Measurements from ENCODE around the gene TMEM209.

The TMEM209 gene

DNA sequence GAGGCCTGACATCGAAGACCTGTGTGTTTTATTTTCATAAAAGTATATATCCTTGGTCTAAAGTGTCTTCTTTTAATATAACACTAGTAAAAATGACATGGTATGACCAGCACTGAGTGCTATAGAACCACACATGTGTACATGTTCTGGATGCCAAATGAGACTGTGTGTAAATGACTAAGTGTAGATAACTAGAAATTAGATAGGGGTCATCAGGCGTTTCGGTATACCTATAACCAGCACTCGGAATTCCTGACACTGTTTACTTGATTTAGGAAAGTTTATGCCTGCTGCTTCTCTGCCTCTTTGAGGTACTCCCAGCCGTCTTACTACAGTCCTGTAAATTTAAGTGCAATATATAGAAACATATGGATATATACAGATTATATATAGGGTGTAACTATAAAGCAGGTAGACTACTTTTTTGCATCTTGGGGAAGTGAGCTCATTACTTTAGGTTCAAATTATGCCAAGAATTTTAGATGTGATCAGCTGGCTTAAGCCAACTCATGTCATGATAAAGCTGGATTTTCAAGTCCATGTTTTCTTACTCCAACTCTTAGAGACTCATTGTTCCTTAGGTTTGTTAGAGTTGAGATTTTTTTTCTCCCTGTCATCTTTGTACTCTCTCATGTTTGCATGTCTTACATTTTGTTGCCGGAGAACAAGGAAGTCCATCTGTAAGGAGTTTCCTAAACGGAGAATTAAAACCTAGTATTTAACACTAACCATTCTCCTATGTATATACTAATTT, 72.0 kb downstream of the TMEM209 start:
- Histone ChIP-seq H2BK12ac (ENCODE audit: low read length) (no peak overlapping the region), H2AFZ (ENCODE audit: low read length) (no peak overlapping the region), H4K8ac (ENCODE audit: low read depth, low read length) (no peak overlapping the region), H3K14ac (ENCODE audit: low read length) (no peak overlapping the region), H3K4me1 (ENCODE audit: control insufficient read depth in 2 of 2, insufficient read depth in 1 of 2, low read depth in 1 of 2, low read length in 2 of 2) (peaks cover 0 to 12% of the 10 kb centered on the region in 2 donors), H3K36me3 (replicated peaks in 1 of 2; ENCODE audit: control insufficient read depth in 2 of 2, insufficient read depth in 2 of 2, low read length in 2 of 2) (peaks cover 10 to 90% of the 10 kb centered on the region in 2 donors), H2BK15ac (ENCODE audit: low read length) (no peak overlapping the region), H2BK5ac (ENCODE audit: low read length) (no peak overlapping the region), H3K9ac (ENCODE audit: low read depth, low read length, poor library complexity) (no peak overlapping the region), H3K23ac (ENCODE audit: low read depth, low read length, poor library complexity) (no peak overlapping the region), H3K27ac (replicated peaks; ENCODE audit: low read length) (no peak overlapping the region), H3K9me3 (replicated peaks in 1 of 2; ENCODE audit: control insufficient read depth in 2 of 2, insufficient read depth in 1 of 2, low read depth in 1 of 2, low read length in 2 of 2) (peaks cover 0 to 4% of the 10 kb centered on the region in 2 donors), H3K79me1 (ENCODE audit: low read depth, low read length) (no peaks in the 10 kb centered on the region), H3K18ac (ENCODE audit: low read length) (no peak overlapping the region), H2AK5ac (ENCODE audit: low read depth, low read length) (no peak overlapping the region), H3K27me3 (ENCODE audit: control insufficient read depth in 3 of 3, insufficient read depth in 3 of 3, low read depth in 1 of 3, low read length in 3 of 3) (no peaks in the 10 kb centered on the region), H2BK120ac (ENCODE audit: low read depth, low read length) (no peak overlapping the region), H3K4ac (ENCODE audit: low read length) (no peak overlapping the region), H3K4me3 (ENCODE audit: low read length in 2 of 2) (no peak overlapping the region), H4K91ac (ENCODE audit: low read depth, low read length, poor library complexity) (no peak overlapping the region), H3K4me2 (ENCODE audit: insufficient read depth, low read length, poor library complexity, severe bottlenecking) (no peak overlapping the region)
- no CpG with 5 or more reads among the region's 7 CpGs for WGBS, 2 donors (ENCODE audit: extremely low coverage in 2 of 2, insufficient read length in 2 of 2, insufficient replicate concordance in 1 of 2)
- DNase-seq (ENCODE audit: low spot score), result no peak

DNA sequence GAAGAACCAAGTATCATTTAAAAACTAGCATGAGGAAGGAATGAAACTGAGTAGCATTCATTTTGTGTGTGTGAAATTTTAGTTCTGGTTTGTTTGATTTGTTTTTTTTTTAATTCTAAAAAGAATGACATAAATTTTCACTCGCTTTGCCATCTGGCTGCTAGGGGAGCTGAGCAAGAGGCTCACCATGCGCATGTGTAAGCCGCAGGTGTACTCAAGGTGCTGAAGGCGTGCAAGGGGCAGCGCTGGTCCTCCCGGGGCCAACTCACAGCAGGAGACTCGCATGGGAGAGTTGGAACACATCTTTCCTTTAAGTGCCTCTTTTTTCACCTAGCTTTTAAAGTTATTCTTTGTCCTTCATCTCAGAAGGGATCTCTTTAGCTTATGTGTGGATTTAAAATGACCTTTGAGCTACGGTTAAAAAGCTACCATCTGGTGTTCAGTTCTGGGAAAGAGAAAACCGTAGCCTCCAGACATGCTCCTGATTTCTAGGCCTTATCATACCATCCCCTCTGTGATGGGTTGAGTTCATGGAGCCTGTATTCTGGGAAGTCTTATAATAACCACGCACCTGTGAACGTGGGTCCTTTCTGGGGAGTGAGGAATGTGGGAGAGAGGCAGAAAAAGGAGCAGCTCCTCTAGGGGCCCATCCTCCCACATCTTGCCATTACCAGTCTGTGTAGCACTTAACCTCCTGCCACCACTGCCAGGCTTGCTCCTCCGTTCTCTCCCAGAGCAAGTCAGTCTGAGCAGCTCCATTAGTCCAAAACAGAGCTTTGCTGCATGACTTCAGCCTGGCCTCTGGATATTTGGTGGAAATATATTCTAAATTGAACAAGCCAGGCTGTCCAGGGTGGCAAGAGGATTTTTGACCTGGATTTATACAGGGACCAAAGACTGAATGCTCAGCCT, 73.0 kb downstream of the TMEM209 start:
- no peak overlapping the region for H2AK5ac ChIP-seq (ENCODE audit: low read depth, low read length)
- DNase-seq (ENCODE audit: low spot score), result no peak
- peak overlapping the region; percentile 44 for H2BK12ac ChIP-seq (ENCODE audit: low read length)
- H2AFZ ChIP-seq (ENCODE audit: low read length), result no peak overlapping the region
- H3K4me1 ChIP-seq (ENCODE audit: control insufficient read depth in 2 of 2, insufficient read depth in 1 of 2, low read depth in 1 of 2, low read length in 2 of 2), result peaks cover 0 to 12% of the 10 kb centered on the region in 2 donors
- H4K8ac ChIP-seq (ENCODE audit: low read depth, low read length), result no peak overlapping the region
- no peak overlapping the region for H3K4me2 ChIP-seq (ENCODE audit: insufficient read depth, low read length, poor library complexity, severe bottlenecking)
- H4K91ac ChIP-seq (ENCODE audit: low read depth, low read length, poor library complexity), result no peak overlapping the region
- no peak overlapping the region for H3K18ac ChIP-seq (ENCODE audit: low read length)
- H2BK120ac ChIP-seq (ENCODE audit: low read depth, low read length), result no peak overlapping the region
- H3K4ac ChIP-seq (ENCODE audit: low read length), result no peak overlapping the region
- H3K27ac ChIP-seq (replicated peaks; ENCODE audit: low read length), result no peak overlapping the region
- H3K79me1 ChIP-seq (ENCODE audit: low read depth, low read length), result no peaks in the 10 kb centered on the region
- H2BK5ac ChIP-seq (ENCODE audit: low read length), result no peak overlapping the region
- H3K9me3 ChIP-seq (replicated peaks in 1 of 2; ENCODE audit: control insufficient read depth in 2 of 2, insufficient read depth in 1 of 2, low read depth in 1 of 2, low read length in 2 of 2), result peaks cover 0 to 4% of the 10 kb centered on the region in 2 donors
- peaks cover 10 to 93% of the 10 kb centered on the region in 2 donors for H3K36me3 ChIP-seq (replicated peaks in 1 of 2; ENCODE audit: control insufficient read depth in 2 of 2, insufficient read depth in 2 of 2, low read length in 2 of 2)
- no peak overlapping the region for H2BK15ac ChIP-seq (ENCODE audit: low read length)
- no peak overlapping the region for H3K23ac ChIP-seq (ENCODE audit: low read depth, low read length, poor library complexity)
- H3K9ac ChIP-seq (ENCODE audit: low read depth, low read length, poor library complexity), result no peak overlapping the region
- no CpG with 5 or more reads among the region's 12 CpGs for WGBS, 2 donors (ENCODE audit: extremely low coverage in 2 of 2, insufficient read length in 2 of 2, insufficient replicate concordance in 1 of 2)
- no peaks in the 10 kb centered on the region for H3K27me3 ChIP-seq (ENCODE audit: control insufficient read depth in 3 of 3, insufficient read depth in 3 of 3, low read depth in 1 of 3, low read length in 3 of 3)
- no peak overlapping the region for H3K14ac ChIP-seq (ENCODE audit: low read length)
- H3K4me3 ChIP-seq (ENCODE audit: low read length in 2 of 2), result no peak overlapping the region

DNA sequence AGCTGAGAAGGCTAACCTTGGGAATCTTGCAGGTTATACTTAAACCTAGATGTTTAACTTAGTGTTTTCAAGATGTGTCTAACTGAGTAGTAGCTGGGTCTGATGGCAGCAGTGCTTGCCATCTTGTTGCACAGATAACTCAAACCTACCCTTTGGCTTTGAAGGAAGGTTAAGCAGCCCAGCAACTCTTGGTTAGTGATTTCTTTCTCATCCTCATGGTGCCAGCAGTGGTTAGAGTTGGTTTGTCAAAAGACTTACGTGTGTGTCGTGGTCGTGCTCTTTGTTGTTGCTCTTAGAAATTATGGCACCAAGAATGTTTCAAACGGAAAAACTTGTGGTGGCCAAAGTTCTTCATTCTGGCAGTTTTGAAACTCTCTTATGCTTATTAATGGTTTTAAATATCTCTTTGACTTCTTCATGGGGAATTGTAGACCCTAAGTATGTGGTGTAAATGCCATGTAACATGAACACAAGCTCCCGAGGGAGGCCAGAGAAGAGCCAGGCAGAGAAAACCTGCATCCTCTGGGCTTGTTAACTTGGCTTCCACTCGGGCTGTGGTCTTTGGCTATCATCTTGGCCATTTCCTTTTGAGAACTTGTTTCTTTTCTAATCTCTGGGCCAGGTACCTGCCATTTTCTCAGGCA, 73.9 kb downstream of the TMEM209 start:
- H3K4me2 ChIP-seq (ENCODE audit: insufficient read depth, low read length, poor library complexity, severe bottlenecking), result no peak overlapping the region
- H3K27ac ChIP-seq (replicated peaks; ENCODE audit: low read length), result no peak overlapping the region
- H2BK120ac ChIP-seq (ENCODE audit: low read depth, low read length), result no peak overlapping the region
- H3K79me1 ChIP-seq (ENCODE audit: low read depth, low read length), result no peaks in the 10 kb centered on the region
- H3K36me3 ChIP-seq (replicated peaks in 1 of 2; ENCODE audit: control insufficient read depth in 2 of 2, insufficient read depth in 2 of 2, low read length in 2 of 2), result peaks cover 10 to 93% of the 10 kb centered on the region in 2 donors
- H4K8ac ChIP-seq (ENCODE audit: low read depth, low read length), result no peak overlapping the region
- DNase-seq (ENCODE audit: low spot score), result no peak
- no CpG with 5 or more reads among the region's 6 CpGs for WGBS, 2 donors (ENCODE audit: extremely low coverage in 2 of 2, insufficient read length in 2 of 2, insufficient replicate concordance in 1 of 2)
- no peak overlapping the region for H3K4me3 ChIP-seq (ENCODE audit: low read length in 2 of 2)
- no peak overlapping the region for H2AK5ac ChIP-seq (ENCODE audit: low read depth, low read length)
- H2BK5ac ChIP-seq (ENCODE audit: low read length), result no peak overlapping the region
- peaks cover 0 to 12% of the 10 kb centered on the region in 2 donors for H3K4me1 ChIP-seq (ENCODE audit: control insufficient read depth in 2 of 2, insufficient read depth in 1 of 2, low read depth in 1 of 2, low read length in 2 of 2)
- no peak overlapping the region for H2BK15ac ChIP-seq (ENCODE audit: low read length)
- H3K18ac ChIP-seq (ENCODE audit: low read length), result no peak overlapping the region
- no peak overlapping the region for H3K14ac ChIP-seq (ENCODE audit: low read length)
- no peak overlapping the region for H3K4ac ChIP-seq (ENCODE audit: low read length)
- no peak overlapping the region for H2BK12ac ChIP-seq (ENCODE audit: low read length)
- H4K91ac ChIP-seq (ENCODE audit: low read depth, low read length, poor library complexity), result no peak overlapping the region
- no peak overlapping the region for H3K9ac ChIP-seq (ENCODE audit: low read depth, low read length, poor library complexity)
- H3K23ac ChIP-seq (ENCODE audit: low read depth, low read length, poor library complexity), result no peak overlapping the region
- H2AFZ ChIP-seq (ENCODE audit: low read length), result no peak overlapping the region
- no peaks in the 10 kb centered on the region for H3K27me3 ChIP-seq (ENCODE audit: control insufficient read depth in 3 of 3, insufficient read depth in 3 of 3, low read depth in 1 of 3, low read length in 3 of 3)
- peaks cover 0 to 4% of the 10 kb centered on the region in 2 donors for H3K9me3 ChIP-seq (replicated peaks in 1 of 2; ENCODE audit: control insufficient read depth in 2 of 2, insufficient read depth in 1 of 2, low read depth in 1 of 2, low read length in 2 of 2)

Measured in neuronal stem cell (in vitro differentiated cells).